ENCODE results near the gene MUC22. TPM values are rescaled to one million over a fixed set of nuclear protein-coding genes. Genes with fewer than 3 reads are reported as not detected.
"Not testable (repeated sequence)": the region's sequence is repeated elsewhere in the genome, so short reads cannot be mapped to it uniquely, and the experiment has no call there.

Gene MUC22
- total RNA-seq, 4 donors from 2014 or later: not detected

GRCh38 chr6:31020057-31020456 is 9.8 kb downstream of the MUC22 start:
- intact Hi-C loops (cut with DNase I): no loop called here
- Histone ChIP-seq H3K9me3 (peaks cover 0 to 4% (median 2%) of the 10 kb centered on the region in 4 donors), H3K27me3 (peaks cover 0 to 25% (median 0%) of the 10 kb centered on the region in 4 donors)

DNA sequence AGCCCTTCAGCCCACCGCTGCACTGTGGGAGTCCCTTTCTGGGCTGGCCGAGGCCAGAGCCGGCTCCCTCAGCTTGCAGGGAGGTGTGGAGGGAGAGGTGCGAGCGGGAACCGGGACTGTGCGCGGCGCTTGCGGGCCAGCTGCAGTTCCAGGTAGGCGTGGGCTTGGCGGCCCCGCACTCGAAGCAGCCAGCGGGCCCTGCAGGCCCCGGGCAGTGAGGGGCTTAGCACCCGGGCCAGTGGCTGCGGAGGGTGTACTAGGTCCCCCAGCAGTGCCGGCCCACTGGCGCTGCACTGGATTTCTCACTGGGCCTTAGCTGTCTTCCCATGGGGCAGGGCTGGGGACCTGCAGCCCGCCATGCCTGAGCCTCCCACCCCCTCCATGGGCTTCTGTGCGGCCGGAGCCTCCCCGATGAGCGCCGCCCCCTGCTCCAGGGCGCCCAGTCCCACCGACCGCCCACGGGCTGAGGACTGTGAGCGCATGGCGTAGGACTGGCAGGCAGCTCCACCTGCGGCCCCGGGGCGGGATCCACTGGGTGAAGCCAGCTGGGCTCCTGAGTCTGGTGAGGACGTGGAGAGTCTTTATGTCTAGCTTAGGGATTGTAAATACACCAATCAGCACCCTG is 10.5 kb downstream of the MUC22 start:
- H3K27ac ChIP-seq (replicated peaks in 1 of 4); H3K36me3 ChIP-seq; H3K4me3 ChIP-seq; DNase-seq (ENCODE audit: extremely low spot score); intact Hi-C loops (cut with DNase I); H3K4me1 ChIP-seq; H3K9me3 ChIP-seq: not testable (repeated sequence)
- WGBS: 93% methylated on average over 15 of the region's 36 CpGs
- peaks cover 0 to 25% (median 0%) of the 10 kb centered on the region in 4 donors for H3K27me3 ChIP-seq

More at GRCh38 chr6:31020057-31020456, 9.8 kb downstream of the MUC22 start:
- no peak for TF ChIP-seq POLR2A (IDR thresholded peaks at IDR 0.05; ENCODE audit: low read depth)
- TF ChIP-seq CTCF (IDR thresholded peaks at IDR 0.05): no peak
- no peak for TF ChIP-seq POLR2AphosphoS5 (IDR thresholded peaks at IDR 0.05)
- no peak for TF ChIP-seq EP300 (IDR thresholded peaks at IDR 0.05)
- no peak for DNase-seq (ENCODE audit: extremely low spot score)
- 77% methylated on average over 2 of the region's 2 CpGs for WGBS
- Histone ChIP-seq H3K27ac (replicated peaks in 1 of 4) (no peak overlapping the region), H3K4me1 (no peaks in the 10 kb centered on the region), H3K36me3 (no peaks in the 10 kb centered on the region), H3K4me3 (no peak overlapping the region)

GRCh38 chr6:31021705-31022531 is 11.6 kb downstream of the MUC22 start:
- DNase-seq (ENCODE audit: extremely low spot score); H3K9me3 ChIP-seq; intact Hi-C loops (cut with DNase I); H3K4me1 ChIP-seq; H3K36me3 ChIP-seq; H3K27ac ChIP-seq (replicated peaks in 1 of 4); H3K4me3 ChIP-seq: not testable (repeated sequence)
- WGBS: 92% methylated on average over 15 of the region's 15 CpGs
- peaks cover 0 to 22% (median 0%) of the 10 kb centered on the region in 4 donors for H3K27me3 ChIP-seq

- TF ChIP-seq POLR2A (IDR thresholded peaks at IDR 0.05; ENCODE audit: low read depth): no peak
- no peak for TF ChIP-seq POLR2AphosphoS5 (IDR thresholded peaks at IDR 0.05)
- Histone ChIP-seq H3K27ac (replicated peaks in 1 of 4) (no peak overlapping the region), H3K36me3 (no peaks in the 10 kb centered on the region), H3K4me1 (no peaks in the 10 kb centered on the region), H3K4me3 (no peak overlapping the region), H3K9me3 (no peaks in the 10 kb centered on the region), H3K27me3 (peaks cover 0 to 47% (median 0%) of the 10 kb centered on the region in 4 donors)
- 91% methylated on average over 4 of the region's 4 CpGs for WGBS
- intact Hi-C loops (cut with DNase I): no loop called here
- no peak for DNase-seq (ENCODE audit: extremely low spot score)
Measured at GRCh38 chr6:31025595-31025994, 15.3 kb downstream of the MUC22 start.

GRCh38 chr6:31031095-31031494 is 20.8 kb downstream of the MUC22 start:
- TF ChIP-seq POLR2AphosphoS5 (IDR thresholded peaks at IDR 0.05): no peak
- TF ChIP-seq POLR2A (IDR thresholded peaks at IDR 0.05; ENCODE audit: low read depth): no peak
- TF ChIP-seq CTCF (IDR thresholded peaks at IDR 0.05): no peak
- TF ChIP-seq EP300 (IDR thresholded peaks at IDR 0.05): no peak
- Histone ChIP-seq H3K4me3 (no peak overlapping the region), H3K4me1 (no peaks in the 10 kb centered on the region), H3K27me3 (peaks cover 0 to 35% (median 0%) of the 10 kb centered on the region in 4 donors), H3K36me3 (no peaks in the 10 kb centered on the region), H3K9me3 (no peaks in the 10 kb centered on the region), H3K27ac (replicated peaks in 1 of 4) (no peak overlapping the region)
- DNase-seq (ENCODE audit: extremely low spot score): no peak
- 86% methylated on average over 6 of the region's 6 CpGs for WGBS
- intact Hi-C loops (cut with DNase I): no loop called here

- 89% methylated on average over 4 of the region's 4 CpGs for WGBS
- TF ChIP-seq EP300 (IDR thresholded peaks at IDR 0.05) (no peak), CTCF (IDR thresholded peaks at IDR 0.05) (no peak), POLR2A (IDR thresholded peaks at IDR 0.05; ENCODE audit: low read depth) (no peak), POLR2AphosphoS5 (IDR thresholded peaks at IDR 0.05) (no peak)
- H3K27me3 ChIP-seq: peaks cover 0 to 21% (median 0%) of the 10 kb centered on the region in 4 donors
Measured at GRCh38 chr6:31033075-31033474, 22.8 kb downstream of the MUC22 start.

More at GRCh38 chr6:31033075-31033474, 22.8 kb downstream of the MUC22 start:
- Histone ChIP-seq H3K4me3 (no peak overlapping the region), H3K9me3 (no peaks in the 10 kb centered on the region), H3K4me1 (no peaks in the 10 kb centered on the region), H3K36me3 (no peaks in the 10 kb centered on the region), H3K27ac (replicated peaks in 1 of 4) (no peak overlapping the region)
- intact Hi-C loops (cut with DNase I): no loop called here
- no peak for DNase-seq (ENCODE audit: extremely low spot score)

Measured in esophagus muscularis mucosa (tissue), 4 donors.